Measurements from ENCODE around the gene ENTREP1.
"Not testable (repeated sequence)": the region's sequence is repeated elsewhere in the genome, so short reads cannot be mapped to it uniquely, and the experiment has no call there.

ENTREP1 gene

GRCh38 chr9:69376651-69377050 lies 51.6 kb downstream of the ENTREP1 start:
- no peak for FAIRE-seq

GRCh38 chr9:69377291-69377690 lies 52.3 kb downstream of the ENTREP1 start:
- no peak for FAIRE-seq

- FAIRE-seq: no peak
These were observed 53.0 kb downstream of the ENTREP1 start for GRCh38 chr9:69377981-69378380.

GRCh38 chr9:69379270-69379982 lies 54.4 kb downstream of the ENTREP1 start:
- FAIRE-seq: no peak

GRCh38 chr9:69380301-69380700 lies 55.3 kb downstream of the ENTREP1 start:
- no peak for FAIRE-seq

GRCh38 chr9:69380811-69381210 lies 55.8 kb downstream of the ENTREP1 start:
- FAIRE-seq: no peak

- no peak for FAIRE-seq
These were observed 57.1 kb downstream of the ENTREP1 start for GRCh38 chr9:69382135-69382534.

- no peak for FAIRE-seq
These were observed 60.6 kb downstream of the ENTREP1 start for GRCh38 chr9:69385581-69386033.

- no peak for FAIRE-seq
These were observed 61.6 kb downstream of the ENTREP1 start for GRCh38 chr9:69386651-69387050.

- no peak for FAIRE-seq
These were observed 63.6 kb downstream of the ENTREP1 start for GRCh38 chr9:69388596-69388995.

- FAIRE-seq: no peak
These were observed 64.5 kb downstream of the ENTREP1 start for GRCh38 chr9:69389437-69389995.

- no peak for FAIRE-seq
These were observed 66.5 kb downstream of the ENTREP1 start for GRCh38 chr9:69391487-69391886.

- FAIRE-seq: no peak
These were observed 66.9 kb downstream of the ENTREP1 start for GRCh38 chr9:69391946-69392345.

GRCh38 chr9:69392826-69393225 lies 67.8 kb downstream of the ENTREP1 start:
- no peak for FAIRE-seq

GRCh38 chr9:69393425-69393824 lies 68.4 kb downstream of the ENTREP1 start:
- FAIRE-seq: no peak

- FAIRE-seq: no peak
These were observed 70.7 kb downstream of the ENTREP1 start for GRCh38 chr9:69395718-69396117.

GRCh38 chr9:69396759-69397158 lies 71.7 kb downstream of the ENTREP1 start:
- FAIRE-seq: no peak

GRCh38 chr9:69397384-69398214 lies 72.6 kb downstream of the ENTREP1 start:
- FAIRE-seq: no peak

GRCh38 chr9:69400470-69400869 lies 75.5 kb downstream of the ENTREP1 start:
- no peak for FAIRE-seq

GRCh38 chr9:69409936-69410335 lies 84.9 kb downstream of the ENTREP1 start:
- not testable (repeated sequence) for FAIRE-seq

- FAIRE-seq: no peak
These were observed 86.2 kb downstream of the ENTREP1 start for GRCh38 chr9:69411246-69411645.

- FAIRE-seq: no peak
These were observed 87.1 kb downstream of the ENTREP1 start for GRCh38 chr9:69411931-69412740.

- FAIRE-seq: no peak
These were observed 87.7 kb downstream of the ENTREP1 start for GRCh38 chr9:69412741-69413150.

All from islet of Langerhans (tissue), 1 donor.